Fibroblast of skin of right quadriceps (primary cell): ENCODE results near the gene PKLR.
A peak's percentile ranks its signal among the peaks of the same experiment; 100 is the strongest.
"Not testable (repeated sequence)": the region's sequence is repeated elsewhere in the genome, so short reads cannot be mapped to it uniquely, and the experiment has no call there.

Source experiments
- DNase-seq: peaks from one replicate; pipeline ENCODE4 v3.0.0-alpha.2; 2013

The PKLR gene

GRCh38 chr1:155301342-155301841, at the start of gene PKLR:
Gene PKLR, minus strand, starts transcription at chr1:155301438. Its CDS starts 43 bp downstream, at chr1:155301395.
- no peak for DNase-seq

- no peak for DNase-seq
Observed at GRCh38 chr1:155342842-155343241, 41.6 kb upstream of the PKLR start.

GRCh38 chr1:155339515-155340097, 38.4 kb upstream of the PKLR start:
- no peak for DNase-seq

GRCh38 chr1:155334962-155335361, 33.7 kb upstream of the PKLR start:
- DNase-seq: no peak

GRCh38 chr1:155329980-155330598, 28.9 kb upstream of the PKLR start:
- no peak for DNase-seq

- not testable (repeated sequence) for DNase-seq
Observed at GRCh38 chr1:155328856-155329255, 27.6 kb upstream of the PKLR start.

- DNase-seq: no peak
Observed at GRCh38 chr1:155327981-155328380, 26.7 kb upstream of the PKLR start.

GRCh38 chr1:155326631-155327037, 25.4 kb upstream of the PKLR start:
- no peak for DNase-seq

GRCh38 chr1:155326020-155326526, 24.8 kb upstream of the PKLR start:
- no peak for DNase-seq

- no peak for DNase-seq
Observed at GRCh38 chr1:155325603-155325893, 24.3 kb upstream of the PKLR start.

GRCh38 chr1:155324717-155325602, 23.7 kb upstream of the PKLR start:
- DNase-seq: peak; percentile 38

GRCh38 chr1:155324037-155324716, 22.9 kb upstream of the PKLR start:
- DNase-seq: peak; percentile 95

GRCh38 chr1:155323729-155324036, 22.4 kb upstream of the PKLR start:
- peak; percentile 90 for DNase-seq

- peak; percentile 93 for DNase-seq
Observed at GRCh38 chr1:155322953-155323728, 21.9 kb upstream of the PKLR start.

GRCh38 chr1:155322571-155322952, 21.3 kb upstream of the PKLR start:
- DNase-seq: no peak

GRCh38 chr1:155321639-155322503, 20.6 kb upstream of the PKLR start:
- no peak for DNase-seq

GRCh38 chr1:155320661-155321617, 19.7 kb upstream of the PKLR start, which contains the start of gene RUSC1:
Gene RUSC1, plus strand, starts transcription at chr1:155320894. Its CDS starts 880 bp downstream, at chr1:155321774.
- DNase-seq: peak; percentile 58

GRCh38 chr1:155320252-155320651, 19.0 kb upstream of the PKLR start:
- no peak for DNase-seq

GRCh38 chr1:155319536-155319935, 18.3 kb upstream of the PKLR start:
- DNase-seq: no peak

GRCh38 chr1:155318082-155318481, 16.8 kb upstream of the PKLR start:
- DNase-seq: no peak
